Measurements from ENCODE around the gene EPB42.
"Not testable (repeated sequence)": the region's sequence is repeated elsewhere in the genome, so short reads cannot be mapped to it uniquely, and the experiment has no call there.

Gene EPB42

GRCh38 chr15:43184407-43185124, 36.3 kb downstream of the EPB42 start:
- DNase-seq: no peak

GRCh38 chr15:43183270-43183669, 37.5 kb downstream of the EPB42 start:
- DNase-seq: no peak

- DNase-seq: not testable (repeated sequence)
These were observed 43.7 kb downstream of the EPB42 start for GRCh38 chr15:43177147-43177546.

- DNase-seq: not testable (repeated sequence)
These were observed 45.0 kb downstream of the EPB42 start for GRCh38 chr15:43175656-43176309.

- DNase-seq: no peak
These were observed 50.9 kb downstream of the EPB42 start for GRCh38 chr15:43169888-43170287.

GRCh38 chr15:43168192-43169107, 52.4 kb downstream of the EPB42 start:
- DNase-seq: peak in 1 of 2 experiments; percentile 45

- DNase-seq: not testable (repeated sequence)
These were observed 53.6 kb downstream of the EPB42 start for GRCh38 chr15:43167261-43167660.

- no peak for DNase-seq
These were observed 55.0 kb downstream of the EPB42 start for GRCh38 chr15:43165801-43166325.

- DNase-seq: no peak
These were observed 67.5 kb downstream of the EPB42 start for GRCh38 chr15:43153269-43153668.

GRCh38 chr15:43151688-43152087, 69.1 kb downstream of the EPB42 start:
- DNase-seq: no peak

- DNase-seq: no peak
These were observed 70.5 kb downstream of the EPB42 start for GRCh38 chr15:43150191-43150929.

Data from NCI-H446 (cell line).